ENCODE data around the gene AFF3.

AFF3 gene

GRCh38 chr2:99725820-99726219, 416.6 kb downstream of the AFF3 start:
- H3K4me2 ChIP-seq (ENCODE audit: low read length, poor library complexity, severe bottlenecking) = no peak overlapping the region
- H2BK15ac ChIP-seq (ENCODE audit: low read depth, poor library complexity, severe bottlenecking) = no peak overlapping the region
- H3K14ac ChIP-seq (ENCODE audit: low read length in 2 of 2) = no peak overlapping the region
- H4K8ac ChIP-seq (ENCODE audit: low read length) = no peak overlapping the region
- H2BK120ac ChIP-seq (ENCODE audit: low read depth, low read length) = no peak overlapping the region
- H3K18ac ChIP-seq (ENCODE audit: low read depth in 1 of 2, low read length in 2 of 2) = no peak overlapping the region
- no peak overlapping the region for H3K23ac ChIP-seq (ENCODE audit: low read length in 2 of 2)
- H3K79me1 ChIP-seq (replicated peaks; ENCODE audit: low read length, poor library complexity, severe bottlenecking) = peaks cover 5% of the 10 kb centered on the region
- H3K27me3 ChIP-seq (ENCODE audit: control insufficient read depth in 1 of 2, insufficient read depth in 1 of 2, low read length in 2 of 2) = peaks cover 0 to 15% of the 10 kb centered on the region in 2 experiments
- no peak for DNase-seq
- peaks cover 2% of the 10 kb centered on the region for H3K4me1 ChIP-seq (ENCODE audit: control insufficient read depth, insufficient read depth, low read depth, low read length)
- no peak overlapping the region for H2BK12ac ChIP-seq (ENCODE audit: low read length in 2 of 2)
- H3K27ac ChIP-seq (ENCODE audit: low read length, poor library complexity, severe bottlenecking) = no peak overlapping the region
- no peak overlapping the region for H2AFZ ChIP-seq (ENCODE audit: low read depth, low read length)
- H4K91ac ChIP-seq (ENCODE audit: low read length) = no peak overlapping the region
- peaks cover 0 to 2% of the 10 kb centered on the region in 2 experiments for H3K36me3 ChIP-seq (ENCODE audit: control insufficient read depth in 1 of 2, insufficient read depth in 2 of 2, low read depth in 1 of 2, low read length in 2 of 2)
- H3K9ac ChIP-seq (ENCODE audit: low read length) = no peak overlapping the region
- no peak overlapping the region for H2BK5ac ChIP-seq (ENCODE audit: low read depth, low read length, poor library complexity, severe bottlenecking)
- no peak overlapping the region for H3K4me3 ChIP-seq (ENCODE audit: insufficient read depth in 1 of 2, low read depth in 1 of 2, low read length in 2 of 2)
- H2AK5ac ChIP-seq (ENCODE audit: low read length, severe bottlenecking) = no peak overlapping the region
- H3K4ac ChIP-seq (ENCODE audit: low read depth in 1 of 2, low read length in 2 of 2) = no peak overlapping the region
- H3K9me3 ChIP-seq (ENCODE audit: control insufficient read depth, low read length) = peaks cover 22% of the 10 kb centered on the region

- Histone ChIP-seq H3K9ac (ENCODE audit: low read length) (no peak overlapping the region), H2BK5ac (ENCODE audit: low read depth, low read length, poor library complexity, severe bottlenecking) (no peak overlapping the region), H3K36me3 (ENCODE audit: control insufficient read depth in 1 of 2, insufficient read depth in 2 of 2, low read depth in 1 of 2, low read length in 2 of 2) (peaks cover 0 to 2% of the 10 kb centered on the region in 2 experiments), H2AK5ac (ENCODE audit: low read length, severe bottlenecking) (no peak overlapping the region), H3K18ac (ENCODE audit: low read depth in 1 of 2, low read length in 2 of 2) (no peak overlapping the region), H3K4ac (ENCODE audit: low read depth in 1 of 2, low read length in 2 of 2) (no peak overlapping the region), H2BK120ac (ENCODE audit: low read depth, low read length) (no peak overlapping the region), H3K9me3 (ENCODE audit: control insufficient read depth, low read length) (peaks cover 22% of the 10 kb centered on the region), H2BK15ac (ENCODE audit: low read depth, poor library complexity, severe bottlenecking) (no peak overlapping the region), H2BK12ac (ENCODE audit: low read length in 2 of 2) (no peak overlapping the region), H3K27ac (ENCODE audit: low read length, poor library complexity, severe bottlenecking) (no peak overlapping the region), H3K14ac (ENCODE audit: low read length in 2 of 2) (no peak overlapping the region), H4K91ac (ENCODE audit: low read length) (no peak overlapping the region), H3K4me1 (ENCODE audit: control insufficient read depth, insufficient read depth, low read depth, low read length) (no peaks in the 10 kb centered on the region), H3K23ac (ENCODE audit: low read length in 2 of 2) (no peak overlapping the region), H2AFZ (ENCODE audit: low read depth, low read length) (no peak overlapping the region), H3K4me3 (ENCODE audit: insufficient read depth in 1 of 2, low read depth in 1 of 2, low read length in 2 of 2) (no peak overlapping the region), H4K8ac (ENCODE audit: low read length) (no peak overlapping the region), H3K27me3 (ENCODE audit: control insufficient read depth in 1 of 2, insufficient read depth in 1 of 2, low read length in 2 of 2) (peaks cover 0 to 4% of the 10 kb centered on the region in 2 experiments), H3K79me1 (replicated peaks; ENCODE audit: low read length, poor library complexity, severe bottlenecking) (peaks cover 7% of the 10 kb centered on the region), H3K4me2 (ENCODE audit: low read length, poor library complexity, severe bottlenecking) (no peak overlapping the region)
- 80% methylated on average over 1 of the region's 2 CpGs for WGBS
- no peak for DNase-seq
These were observed 419.9 kb downstream of the AFF3 start for GRCh38 chr2:99722476-99722875.

GRCh38 chr2:99719102-99719501, 423.3 kb downstream of the AFF3 start:
- Histone ChIP-seq H3K79me1 (replicated peaks; ENCODE audit: low read length, poor library complexity, severe bottlenecking) (peaks cover 8% of the 10 kb centered on the region), H2BK12ac (ENCODE audit: low read length in 2 of 2) (no peak overlapping the region), H2BK120ac (ENCODE audit: low read depth, low read length) (no peak overlapping the region), H3K4ac (ENCODE audit: low read depth in 1 of 2, low read length in 2 of 2) (no peak overlapping the region), H3K9me3 (ENCODE audit: control insufficient read depth, low read length) (peaks cover 22% of the 10 kb centered on the region), H2BK5ac (ENCODE audit: low read depth, low read length, poor library complexity, severe bottlenecking) (no peak overlapping the region), H3K14ac (ENCODE audit: low read length in 2 of 2) (no peak overlapping the region), H3K23ac (ENCODE audit: low read length in 2 of 2) (no peak overlapping the region), H2AFZ (ENCODE audit: low read depth, low read length) (no peak overlapping the region), H3K4me1 (ENCODE audit: control insufficient read depth, insufficient read depth, low read depth, low read length) (no peaks in the 10 kb centered on the region), H3K4me3 (ENCODE audit: insufficient read depth in 1 of 2, low read depth in 1 of 2, low read length in 2 of 2) (no peak overlapping the region), H3K9ac (ENCODE audit: low read length) (no peak overlapping the region), H3K27ac (ENCODE audit: low read length, poor library complexity, severe bottlenecking) (no peak overlapping the region), H4K8ac (ENCODE audit: low read length) (no peak overlapping the region), H2BK15ac (ENCODE audit: low read depth, poor library complexity, severe bottlenecking) (no peak overlapping the region), H2AK5ac (ENCODE audit: low read length, severe bottlenecking) (no peak overlapping the region), H3K36me3 (ENCODE audit: control insufficient read depth in 1 of 2, insufficient read depth in 2 of 2, low read depth in 1 of 2, low read length in 2 of 2) (peaks cover 0 to 2% of the 10 kb centered on the region in 2 experiments), H4K91ac (ENCODE audit: low read length) (no peak overlapping the region), H3K4me2 (ENCODE audit: low read length, poor library complexity, severe bottlenecking) (no peak overlapping the region), H3K18ac (ENCODE audit: low read depth in 1 of 2, low read length in 2 of 2) (no peak overlapping the region), H3K27me3 (ENCODE audit: control insufficient read depth in 1 of 2, insufficient read depth in 1 of 2, low read length in 2 of 2) (peaks cover 0 to 15% of the 10 kb centered on the region in 2 experiments)
- DNase-seq = no peak
- 88% methylated on average over 1 of the region's 1 CpG for WGBS

GRCh38 chr2:99715956-99716355, 426.4 kb downstream of the AFF3 start:
- Histone ChIP-seq H3K4me2 (ENCODE audit: low read length, poor library complexity, severe bottlenecking) (no peak overlapping the region), H2BK120ac (ENCODE audit: low read depth, low read length) (no peak overlapping the region), H3K27me3 (ENCODE audit: control insufficient read depth in 1 of 2, insufficient read depth in 1 of 2, low read length in 2 of 2) (peaks cover 0 to 31% of the 10 kb centered on the region in 2 experiments), H2AFZ (ENCODE audit: low read depth, low read length) (no peak overlapping the region), H3K9ac (ENCODE audit: low read length) (no peak overlapping the region), H3K27ac (ENCODE audit: low read length, poor library complexity, severe bottlenecking) (no peak overlapping the region), H3K4me1 (ENCODE audit: control insufficient read depth, insufficient read depth, low read depth, low read length) (peaks cover 3% of the 10 kb centered on the region), H3K18ac (ENCODE audit: low read depth in 1 of 2, low read length in 2 of 2) (no peak overlapping the region), H3K4me3 (ENCODE audit: insufficient read depth in 1 of 2, low read depth in 1 of 2, low read length in 2 of 2) (no peak overlapping the region), H3K4ac (ENCODE audit: low read depth in 1 of 2, low read length in 2 of 2) (no peak overlapping the region), H3K79me1 (replicated peaks; ENCODE audit: low read length, poor library complexity, severe bottlenecking) (peaks cover 5% of the 10 kb centered on the region), H3K9me3 (ENCODE audit: control insufficient read depth, low read length) (no peaks in the 10 kb centered on the region), H2AK5ac (ENCODE audit: low read length, severe bottlenecking) (no peak overlapping the region), H4K91ac (ENCODE audit: low read length) (no peak overlapping the region), H2BK15ac (ENCODE audit: low read depth, poor library complexity, severe bottlenecking) (no peak overlapping the region), H3K36me3 (ENCODE audit: control insufficient read depth in 1 of 2, insufficient read depth in 2 of 2, low read depth in 1 of 2, low read length in 2 of 2) (no peaks in the 10 kb centered on the region), H3K23ac (ENCODE audit: low read length in 2 of 2) (no peak overlapping the region), H3K14ac (ENCODE audit: low read length in 2 of 2) (no peak overlapping the region), H4K8ac (ENCODE audit: low read length) (no peak overlapping the region), H2BK5ac (ENCODE audit: low read depth, low read length, poor library complexity, severe bottlenecking) (no peak overlapping the region), H2BK12ac (ENCODE audit: low read length in 2 of 2) (no peak overlapping the region)
- DNase-seq = no peak
- WGBS = 94% methylated on average over 1 of the region's 2 CpGs

Data from mesenchymal stem cell (in vitro differentiated cells and primary cell).